ENCODE measurements around the gene NUP85.

- no peak for TF ChIP-seq EZH2phosphoT487 (IDR thresholded peaks at IDR 0.05; ENCODE audit: borderline replicate concordance, low read depth)
- no peak for TF ChIP-seq PBX3 (IDR thresholded peaks at IDR 0.05)
These were observed 68.7 kb downstream of the NUP85 start for GRCh38 chr17:75273977-75274708.

Measured in SK-N-SH (cell line).